ENCODE measurements around the gene RGS7. TPM values are rescaled to one million over a fixed set of nuclear protein-coding genes. Genes with fewer than 3 reads are reported as not detected.

Gene RGS7
- total RNA-seq, 1 experiment from 2014 or later: 1.5 TPM

DNA sequence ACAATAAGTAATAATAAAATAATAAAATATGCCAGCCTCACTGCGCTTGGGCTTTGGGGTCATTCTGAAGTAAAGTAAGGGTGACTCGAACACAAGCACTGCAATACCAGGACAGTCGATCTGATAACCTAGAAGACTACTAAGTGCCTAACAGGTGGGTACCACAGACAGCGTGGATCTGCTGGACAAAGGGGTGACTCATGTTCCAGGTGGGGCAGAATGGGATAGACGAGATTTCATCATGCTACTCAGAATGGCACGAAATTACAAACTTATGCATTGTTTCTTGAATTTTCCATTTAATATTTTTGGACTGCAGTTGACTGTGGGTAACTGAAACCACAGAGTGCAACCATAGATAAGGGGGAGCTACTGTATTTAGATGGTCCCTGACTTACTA, 523.9 kb downstream of the RGS7 start:
- H3K23ac ChIP-seq (ENCODE audit: insufficient read length, low read depth, low read length): no peak overlapping the region
- no peaks in the 10 kb centered on the region for H3K9me3 ChIP-seq (ENCODE audit: control insufficient read depth, low read depth, low read length)
- H3K4me1 ChIP-seq (ENCODE audit: insufficient read depth, low read length): no peaks in the 10 kb centered on the region
- H4K5ac ChIP-seq (ENCODE audit: insufficient read length, low read depth, low read length): no peak overlapping the region
- Mint-ChIP-seq H3K36me3 (ENCODE audit: insufficient read depth in 1 of 3, low read depth in 3 of 3) (no peaks in the 10 kb centered on the region), H3K27me3 (ENCODE audit: low read depth) (no peaks in the 10 kb centered on the region), H3K4me3 (no peak overlapping the region), H3K27ac (no peak overlapping the region), H3K9me3 (no peaks in the 10 kb centered on the region), H3K4me1 (no peaks in the 10 kb centered on the region)
- H3K27me3 ChIP-seq (ENCODE audit: insufficient read depth, low read length): no peaks in the 10 kb centered on the region
- H3K79me1 ChIP-seq (ENCODE audit: insufficient read depth, low read depth, low read length, poor library complexity, severe bottlenecking): no peaks in the 10 kb centered on the region
- H4K20me1 ChIP-seq (ENCODE audit: control insufficient read depth, insufficient read depth, insufficient read length): no peaks in the 10 kb centered on the region
- H4K91ac ChIP-seq (ENCODE audit: insufficient read length, low read depth, low read length): no peak overlapping the region
- H2BK5ac ChIP-seq (ENCODE audit: insufficient read length, low read length): no peak overlapping the region
- H3T11ph ChIP-seq (ENCODE audit: low read length): no peak overlapping the region
- no peak overlapping the region for H2BK120ac ChIP-seq (ENCODE audit: low read depth, low read length, poor library complexity, severe bottlenecking)
- H2BK12ac ChIP-seq (ENCODE audit: insufficient read length, low read depth, low read length): no peak overlapping the region
- no peak for DNase-seq
- H2BK20ac ChIP-seq (ENCODE audit: low read depth, low read length, poor library complexity, severe bottlenecking): no peak overlapping the region
- no peaks in the 10 kb centered on the region for H3K23me2 ChIP-seq (ENCODE audit: insufficient read length, low read depth, low read length, poor library complexity, severe bottlenecking)
- no CpG with 5 or more reads among the region's 6 CpGs for WGBS (ENCODE audit: extremely low coverage, insufficient read length, low lambda C conversion rate)
- H3K27ac ChIP-seq (ENCODE audit: insufficient read length, low read depth, low read length): no peak overlapping the region
- no peak overlapping the region for H2AFZ ChIP-seq (ENCODE audit: low read length)
- H3K4me2 ChIP-seq (ENCODE audit: insufficient read depth, insufficient read length, low read length): no peak overlapping the region
- no peak overlapping the region for H3K4ac ChIP-seq (ENCODE audit: low read depth, low read length)
- no peak overlapping the region for H3K18ac ChIP-seq (ENCODE audit: insufficient read length, low read depth, low read length)
- no peak for TF ChIP-seq CTCF (conservative IDR thresholded peaks at IDR 0.05)
- no peaks in the 10 kb centered on the region for H3K79me2 ChIP-seq (ENCODE audit: insufficient read depth, low read length)
- H2BK15ac ChIP-seq (ENCODE audit: low read depth, low read length): no peak overlapping the region
- no peak overlapping the region for H3K14ac ChIP-seq (ENCODE audit: insufficient read depth, low read length)
- H2AK5ac ChIP-seq (ENCODE audit: insufficient read length, low read length): no peak overlapping the region
- no peak overlapping the region for H3K56ac ChIP-seq (ENCODE audit: insufficient read length, low read depth, low read length)
- no peak overlapping the region for H3K9ac ChIP-seq (ENCODE audit: extremely low read depth, insufficient read length, low read length)
- no peak overlapping the region for H4K8ac ChIP-seq (replicated peaks; ENCODE audit: insufficient read length, low read depth, low read length)
